ENCODE results near the gene SEMA5A.

DNA sequence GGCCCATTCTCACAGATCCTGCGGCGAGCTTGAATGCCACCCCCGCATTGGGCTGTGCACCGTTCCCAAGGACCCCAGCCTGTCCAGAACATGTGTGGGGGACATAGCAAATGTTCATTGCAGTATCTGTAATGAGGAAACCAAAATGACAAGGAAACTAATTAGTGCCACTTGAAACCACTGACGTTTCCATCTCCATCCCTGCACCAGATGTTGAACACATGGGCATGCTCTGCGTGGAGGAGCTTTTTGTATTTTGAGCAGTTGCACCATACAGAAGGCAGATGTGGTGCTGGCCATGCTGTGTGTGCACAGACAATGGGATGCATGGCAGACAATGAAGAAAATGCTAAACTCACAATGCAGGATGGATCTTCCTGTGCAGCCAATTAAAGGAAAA lies 437.7 kb downstream of the SEMA5A start:
- no peak for TF ChIP-seq BRCA1 (IDR thresholded peaks at IDR 0.05; ENCODE audit: low read depth, low read length)
- TF ChIP-seq, protein P1, sequence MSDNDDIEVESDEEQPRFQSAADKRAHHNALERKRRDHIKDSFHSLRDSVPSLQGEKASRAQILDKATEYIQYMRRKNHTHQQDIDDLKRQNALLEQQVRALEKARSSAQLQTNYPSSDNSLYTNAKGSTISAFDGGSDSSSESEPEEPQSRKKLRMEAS (IDR thresholded peaks at IDR 0.05): no peak
- TF ChIP-seq KDM1A (IDR thresholded peaks at IDR 0.05; ENCODE audit: borderline replicate concordance, low read length): no peak
- no peak for TF ChIP-seq FOSL1 (IDR thresholded peaks at IDR 0.05; ENCODE audit: insufficient read depth, low read depth, low read length)
- TF ChIP-seq, protein P2, sequence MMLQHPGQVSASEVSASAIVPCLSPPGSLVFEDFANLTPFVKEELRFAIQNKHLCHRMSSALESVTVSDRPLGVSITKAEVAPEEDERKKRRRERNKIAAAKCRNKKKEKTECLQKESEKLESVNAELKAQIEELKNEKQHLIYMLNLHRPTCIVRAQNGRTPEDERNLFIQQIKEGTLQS (IDR thresholded peaks at IDR 0.05; ENCODE audit: insufficient read depth, low read depth, low read length): no peak
- no peak for TF ChIP-seq EZH2 (IDR thresholded peaks at IDR 0.05; ENCODE audit: low read depth, low read length, severe bottlenecking)
- TF ChIP-seq, protein P3, sequence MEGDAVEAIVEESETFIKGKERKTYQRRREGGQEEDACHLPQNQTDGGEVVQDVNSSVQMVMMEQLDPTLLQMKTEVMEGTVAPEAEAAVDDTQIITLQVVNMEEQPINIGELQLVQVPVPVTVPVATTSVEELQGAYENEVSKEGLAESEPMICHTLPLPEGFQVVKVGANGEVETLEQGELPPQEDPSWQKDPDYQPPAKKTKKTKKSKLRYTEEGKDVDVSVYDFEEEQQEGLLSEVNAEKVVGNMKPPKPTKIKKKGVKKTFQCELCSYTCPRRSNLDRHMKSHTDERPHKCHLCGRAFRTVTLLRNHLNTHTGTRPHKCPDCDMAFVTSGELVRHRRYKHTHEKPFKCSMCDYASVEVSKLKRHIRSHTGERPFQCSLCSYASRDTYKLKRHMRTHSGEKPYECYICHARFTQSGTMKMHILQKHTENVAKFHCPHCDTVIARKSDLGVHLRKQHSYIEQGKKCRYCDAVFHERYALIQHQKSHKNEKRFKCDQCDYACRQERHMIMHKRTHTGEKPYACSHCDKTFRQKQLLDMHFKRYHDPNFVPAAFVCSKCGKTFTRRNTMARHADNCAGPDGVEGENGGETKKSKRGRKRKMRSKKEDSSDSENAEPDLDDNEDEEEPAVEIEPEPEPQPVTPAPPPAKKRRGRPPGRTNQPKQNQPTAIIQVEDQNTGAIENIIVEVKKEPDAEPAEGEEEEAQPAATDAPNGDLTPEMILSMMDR (IDR thresholded peaks at IDR 0.05; ENCODE audit: control extremely low read depth in 1 of 3, insufficient read depth in 1 of 3, low read depth in 1 of 3, low read length in 3 of 3): no peak

Data from H1 (cell line).